ENCODE results near the gene RSPRY1.
"Not testable (repeated sequence)": the region's sequence is repeated elsewhere in the genome, so short reads cannot be mapped to it uniquely, and the experiment has no call there.

RSPRY1 gene

DNA sequence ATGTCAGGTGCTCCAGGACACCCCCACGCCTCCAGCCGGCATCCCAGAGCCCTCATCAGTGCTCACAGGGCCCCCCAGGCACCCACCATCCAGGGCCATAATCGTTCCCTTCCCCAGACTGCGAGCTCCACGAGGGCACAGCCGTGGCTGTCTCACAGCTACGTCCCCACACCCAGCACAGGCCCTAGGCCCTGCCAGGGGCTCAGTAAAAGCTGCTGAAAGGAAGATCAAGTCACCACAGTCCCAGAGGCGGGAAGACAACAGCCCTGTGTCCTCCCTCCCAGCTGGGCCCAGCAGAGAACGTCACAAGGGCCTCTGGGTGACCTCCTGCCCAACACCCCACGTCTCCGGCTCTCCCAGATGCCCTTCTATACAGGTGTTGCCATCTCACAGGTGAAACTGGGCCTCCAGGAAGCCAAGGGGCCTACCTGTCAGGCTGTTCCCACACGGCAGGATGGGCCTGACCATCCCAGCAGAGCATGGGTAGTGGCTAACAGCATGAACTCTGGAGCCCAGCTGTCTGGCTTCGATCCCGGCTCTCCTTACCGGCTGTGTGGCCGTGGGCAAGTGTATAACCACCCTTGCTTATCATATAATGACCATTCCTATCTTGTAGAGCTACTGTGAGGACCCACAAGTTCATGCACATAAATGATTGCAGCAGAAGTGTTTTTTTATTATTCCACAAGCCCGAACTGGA, 76.9 kb downstream of the RSPRY1 start:
- H3K4me3 ChIP-seq, result no peak overlapping the region
- DNase-seq (ENCODE audit: low spot score), result no peak
- TF ChIP-seq, protein P1, sequence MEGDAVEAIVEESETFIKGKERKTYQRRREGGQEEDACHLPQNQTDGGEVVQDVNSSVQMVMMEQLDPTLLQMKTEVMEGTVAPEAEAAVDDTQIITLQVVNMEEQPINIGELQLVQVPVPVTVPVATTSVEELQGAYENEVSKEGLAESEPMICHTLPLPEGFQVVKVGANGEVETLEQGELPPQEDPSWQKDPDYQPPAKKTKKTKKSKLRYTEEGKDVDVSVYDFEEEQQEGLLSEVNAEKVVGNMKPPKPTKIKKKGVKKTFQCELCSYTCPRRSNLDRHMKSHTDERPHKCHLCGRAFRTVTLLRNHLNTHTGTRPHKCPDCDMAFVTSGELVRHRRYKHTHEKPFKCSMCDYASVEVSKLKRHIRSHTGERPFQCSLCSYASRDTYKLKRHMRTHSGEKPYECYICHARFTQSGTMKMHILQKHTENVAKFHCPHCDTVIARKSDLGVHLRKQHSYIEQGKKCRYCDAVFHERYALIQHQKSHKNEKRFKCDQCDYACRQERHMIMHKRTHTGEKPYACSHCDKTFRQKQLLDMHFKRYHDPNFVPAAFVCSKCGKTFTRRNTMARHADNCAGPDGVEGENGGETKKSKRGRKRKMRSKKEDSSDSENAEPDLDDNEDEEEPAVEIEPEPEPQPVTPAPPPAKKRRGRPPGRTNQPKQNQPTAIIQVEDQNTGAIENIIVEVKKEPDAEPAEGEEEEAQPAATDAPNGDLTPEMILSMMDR (IDR thresholded peaks at IDR 0.05), result no peak
- no peak overlapping the region for H3K27ac ChIP-seq

GRCh38 chr16:57263541-57264351, 77.6 kb downstream of the RSPRY1 start:
- DNase-seq (ENCODE audit: low spot score), result peak; percentile 46
- no peak overlapping the region for H3K27ac ChIP-seq
- no peak overlapping the region for H3K4me3 ChIP-seq
- TF ChIP-seq, protein P1 (IDR thresholded peaks at IDR 0.05), result no peak

- no peak overlapping the region for H3K27ac ChIP-seq
- TF ChIP-seq, protein P1 (IDR thresholded peaks at IDR 0.05), result no peak
Observed at GRCh38 chr16:57264381-57264780, 78.3 kb downstream of the RSPRY1 start.

DNA sequence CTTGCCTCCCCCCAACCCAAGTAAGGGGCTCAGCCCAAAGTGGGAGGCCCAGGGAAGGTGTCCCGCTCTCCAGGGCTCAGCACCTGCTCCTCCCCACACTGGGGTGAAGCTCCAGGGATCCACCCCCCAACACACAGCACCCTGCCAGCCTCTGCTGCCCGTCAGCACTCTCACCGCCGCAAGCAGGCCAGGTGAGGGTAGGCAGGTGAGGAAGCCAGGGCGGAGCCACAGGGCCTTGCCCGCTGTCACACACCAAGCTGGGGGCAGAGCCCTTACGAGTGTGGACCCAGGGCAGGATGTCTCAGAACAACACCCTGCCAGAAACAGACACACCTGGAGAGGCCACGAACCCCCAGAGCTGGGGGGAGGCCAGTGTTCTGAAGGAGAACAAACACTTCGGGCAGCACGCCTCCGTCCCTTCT, 78.8 kb downstream of the RSPRY1 start:
- H3K4me3 ChIP-seq, result no peak overlapping the region
- DNase-seq (ENCODE audit: low spot score), result no peak
- no peak overlapping the region for H3K27ac ChIP-seq
- TF ChIP-seq, protein P1 (IDR thresholded peaks at IDR 0.05), result no peak

More at GRCh38 chr16:57264381-57264780, 78.3 kb downstream of the RSPRY1 start:
- peak; percentile 16 for DNase-seq (ENCODE audit: low spot score)
- H3K4me3 ChIP-seq, result no peak overlapping the region

DNA sequence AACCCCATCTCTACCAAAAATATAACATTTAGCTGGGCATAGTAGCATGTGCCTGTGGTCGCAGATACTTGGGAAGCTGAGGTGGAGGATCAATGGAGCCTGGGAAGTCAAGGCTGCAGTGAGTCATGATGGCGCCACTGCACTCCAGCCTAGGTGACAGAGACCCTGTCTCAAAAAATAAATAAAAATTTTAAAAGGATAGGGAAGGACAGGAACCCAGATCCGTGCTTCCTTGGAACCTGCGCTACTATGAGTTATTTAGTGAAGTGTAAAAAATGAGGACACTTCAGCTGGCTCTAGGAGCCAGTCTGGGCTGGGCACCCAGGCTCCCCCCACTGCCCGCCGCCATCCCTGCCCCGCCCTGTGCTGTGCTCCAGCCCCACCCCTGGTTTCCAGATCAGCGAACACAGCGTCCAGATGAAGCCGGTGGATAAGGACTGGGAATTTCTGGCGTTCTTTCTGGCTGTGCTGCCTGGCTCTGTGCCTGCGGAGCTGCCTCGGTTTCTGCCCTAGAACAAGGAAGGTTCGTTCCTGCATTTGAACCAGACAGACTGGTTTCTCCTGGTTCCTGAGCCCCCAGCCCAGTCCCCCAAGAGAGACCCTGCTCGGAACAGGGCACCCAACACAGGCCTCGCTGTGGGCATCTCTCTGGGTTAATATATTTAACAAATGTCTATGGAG, 79.9 kb downstream of the RSPRY1 start:
- H3K4me3 ChIP-seq, result peak overlapping the region; percentile 15
- TF ChIP-seq, protein P1 (IDR thresholded peaks at IDR 0.05), result no peak
- no peak for DNase-seq (ENCODE audit: low spot score)
- H3K27ac ChIP-seq, result no peak overlapping the region

GRCh38 chr16:57266531-57267260, 80.6 kb downstream of the RSPRY1 start:
- H3K27ac ChIP-seq, result no peak overlapping the region
- peak overlapping the region; percentile 15 for H3K4me3 ChIP-seq
- no peak for DNase-seq (ENCODE audit: low spot score)
- TF ChIP-seq, protein P1 (IDR thresholded peaks at IDR 0.05), result no peak

DNA sequence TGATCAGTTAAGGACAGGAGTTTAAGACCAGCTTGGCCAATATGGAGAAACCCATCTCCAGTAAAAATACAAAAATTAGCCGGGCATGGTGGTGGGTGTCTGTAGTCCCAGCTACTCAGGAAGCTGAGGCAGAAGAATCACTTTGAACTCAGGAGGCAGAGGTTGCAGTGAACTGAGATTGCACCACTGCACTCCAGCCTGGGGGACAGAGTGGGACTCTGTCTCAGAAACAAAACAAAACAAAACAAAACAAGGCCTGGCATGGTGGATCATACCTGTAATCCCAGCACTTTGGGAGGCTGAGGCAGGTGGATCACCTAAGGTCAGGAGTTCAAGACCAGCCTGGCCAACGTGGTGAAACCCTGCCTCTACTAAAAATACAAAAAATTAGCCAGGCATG, 81.2 kb downstream of the RSPRY1 start:
- not testable (repeated sequence) for DNase-seq (ENCODE audit: low spot score); H3K4me3 ChIP-seq; H3K27ac ChIP-seq
